ENCODE results near the gene MYLIP.

DNA sequence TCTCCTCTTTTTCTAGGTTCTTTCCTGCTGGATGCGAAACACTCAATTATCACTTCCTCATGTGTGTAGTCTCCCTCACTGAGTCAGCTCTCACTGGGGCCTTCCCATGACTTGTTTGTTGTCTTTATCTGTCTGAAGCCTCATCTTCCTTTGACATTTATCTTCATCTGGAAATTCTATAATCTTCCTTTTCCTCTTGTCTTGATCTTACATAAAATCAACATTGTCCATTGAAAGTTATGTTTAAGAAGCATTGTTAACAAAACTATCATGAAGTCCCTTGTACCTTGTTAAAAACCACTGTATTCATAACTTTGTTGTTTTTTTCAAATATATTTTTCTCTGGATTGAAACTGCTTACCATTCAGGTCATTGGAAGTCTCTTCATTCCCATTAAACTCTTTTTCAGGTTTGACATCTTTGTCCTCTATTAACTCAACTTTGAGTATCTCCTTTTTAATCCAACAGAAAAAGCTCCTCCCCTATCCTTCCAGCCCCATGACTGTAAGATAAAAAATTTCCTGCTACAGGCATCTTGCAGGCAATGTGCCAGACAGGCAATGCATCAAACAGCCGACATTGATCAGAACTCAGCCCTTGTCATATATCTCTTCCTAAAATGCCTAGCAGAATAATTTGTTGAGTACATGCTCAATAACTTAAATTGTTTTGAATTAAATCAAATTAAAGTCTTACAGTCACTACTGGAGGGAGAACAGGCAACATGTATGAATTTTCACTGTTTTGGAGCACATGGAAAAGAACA lies 34.8 kb downstream of the MYLIP start:
- TF ChIP-seq, protein P1, sequence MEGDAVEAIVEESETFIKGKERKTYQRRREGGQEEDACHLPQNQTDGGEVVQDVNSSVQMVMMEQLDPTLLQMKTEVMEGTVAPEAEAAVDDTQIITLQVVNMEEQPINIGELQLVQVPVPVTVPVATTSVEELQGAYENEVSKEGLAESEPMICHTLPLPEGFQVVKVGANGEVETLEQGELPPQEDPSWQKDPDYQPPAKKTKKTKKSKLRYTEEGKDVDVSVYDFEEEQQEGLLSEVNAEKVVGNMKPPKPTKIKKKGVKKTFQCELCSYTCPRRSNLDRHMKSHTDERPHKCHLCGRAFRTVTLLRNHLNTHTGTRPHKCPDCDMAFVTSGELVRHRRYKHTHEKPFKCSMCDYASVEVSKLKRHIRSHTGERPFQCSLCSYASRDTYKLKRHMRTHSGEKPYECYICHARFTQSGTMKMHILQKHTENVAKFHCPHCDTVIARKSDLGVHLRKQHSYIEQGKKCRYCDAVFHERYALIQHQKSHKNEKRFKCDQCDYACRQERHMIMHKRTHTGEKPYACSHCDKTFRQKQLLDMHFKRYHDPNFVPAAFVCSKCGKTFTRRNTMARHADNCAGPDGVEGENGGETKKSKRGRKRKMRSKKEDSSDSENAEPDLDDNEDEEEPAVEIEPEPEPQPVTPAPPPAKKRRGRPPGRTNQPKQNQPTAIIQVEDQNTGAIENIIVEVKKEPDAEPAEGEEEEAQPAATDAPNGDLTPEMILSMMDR (IDR thresholded peaks at IDR 0.05) = no peak
- no peak for TF ChIP-seq POLR2A (IDR thresholded peaks at IDR 0.05)
- no peak for TF ChIP-seq POLR2AphosphoS5 (IDR thresholded peaks at IDR 0.05)
